DOHH2 (cell line): ENCODE measurements around the gene FRY.

Experiments
- H3F3A ChIP-seq: fragments of 200-600 bp; sonication (generic), shearing (Covaris generic); 2 replicates; pipeline ENCODE4 v1.6.0; 2016; ENCODE audit warnings: antibody characterized with exemption, mild to moderate bottlenecking; ENCODE audit not compliant: control insufficient read depth, insufficient read depth
- H3K27ac ChIP-seq: fragments of 200-600 bp; sonication (generic); 2 replicates; pipeline ENCODE4 v1.5.1; 2014; ENCODE audit warnings: low read depth, mild to moderate bottlenecking, low read length, moderate library complexity
- H3K27me3 ChIP-seq: fragments of 200-600 bp; sonication (generic); 2 replicates; pipeline ENCODE4 v1.6.1; 2014; ENCODE audit warnings: mild to moderate bottlenecking, low read length, mixed read lengths; ENCODE audit not compliant: control insufficient read depth
- H3K36me3 ChIP-seq: fragments of 200-600 bp; sonication (generic); 2 replicates; pipeline ENCODE4 v1.6.1; 2014; ENCODE audit warnings: mild to moderate bottlenecking, low read length, moderate library complexity, mixed read lengths; ENCODE audit not compliant: control insufficient read depth
- H3K4me1 ChIP-seq: fragments of 200-600 bp; sonication (generic); 2 replicates; pipeline ENCODE4 v1.6.1; 2014; ENCODE audit warnings: mild to moderate bottlenecking, low read length, mixed read lengths; ENCODE audit not compliant: control insufficient read depth
- H3K4me2 ChIP-seq: fragments of 200-600 bp; sonication (generic); 2 replicates; pipeline ENCODE4 v1.6.0; 2014; ENCODE audit warnings: mild to moderate bottlenecking, low read length, moderate library complexity
- H3K4me3 ChIP-seq: fragments of 200-600 bp; sonication (generic); 2 replicates; pipeline ENCODE4 v1.5.1; 2014; ENCODE audit warnings: mild to moderate bottlenecking, low read length, mixed read lengths
- H3K79me2 ChIP-seq: fragments of 200-600 bp; sonication (generic); 2 replicates; pipeline ENCODE4 v1.6.1; 2014; ENCODE audit warnings: mild to moderate bottlenecking, low read length, mixed read lengths; ENCODE audit not compliant: control insufficient read depth
- H3K9me2 ChIP-seq: fragments of 200-600 bp; sonication (generic); replicated peaks from 2 replicates; pipeline ENCODE4 v1.6.1; 2014; ENCODE audit warnings: mild to moderate bottlenecking, low read length, mixed read lengths; ENCODE audit not compliant: control insufficient read depth
- H3K9me3 ChIP-seq: fragments of 200-600 bp; sonication (generic); 2 replicates; pipeline ENCODE4 v1.6.1; 2014; ENCODE audit warnings: antibody characterized with exemption, low read length, mixed read lengths; ENCODE audit not compliant: control insufficient read depth, insufficient read depth
- H4K20me1 ChIP-seq: fragments of 200-600 bp; sonication (generic); 2 replicates; pipeline ENCODE4 v1.6.0; 2014; ENCODE audit warnings: low read depth, mild to moderate bottlenecking, antibody characterized with exemption, low read length, moderate library complexity; ENCODE audit not compliant: control insufficient read depth, insufficient read depth
- CTCF ChIP-seq: fragments of 200-600 bp; sonication (generic); IDR thresholded peaks from one replicate; pipeline ENCODE4 v1.5.1; 2014; ENCODE audit warnings: antibody characterized with exemption, mild to moderate bottlenecking, low read depth, low read length; ENCODE audit not compliant: poor library complexity, severe bottlenecking
- EZH2phosphoT487 ChIP-seq: fragments of 200-600 bp; sonication (generic); IDR thresholded peaks from 2 replicates; pipeline ENCODE4 v1.6.1; 2017; ENCODE audit warnings: borderline replicate concordance, mild to moderate bottlenecking, antibody characterized with exemption, low read length, moderate library complexity, mixed read lengths

FRY gene

DNA sequence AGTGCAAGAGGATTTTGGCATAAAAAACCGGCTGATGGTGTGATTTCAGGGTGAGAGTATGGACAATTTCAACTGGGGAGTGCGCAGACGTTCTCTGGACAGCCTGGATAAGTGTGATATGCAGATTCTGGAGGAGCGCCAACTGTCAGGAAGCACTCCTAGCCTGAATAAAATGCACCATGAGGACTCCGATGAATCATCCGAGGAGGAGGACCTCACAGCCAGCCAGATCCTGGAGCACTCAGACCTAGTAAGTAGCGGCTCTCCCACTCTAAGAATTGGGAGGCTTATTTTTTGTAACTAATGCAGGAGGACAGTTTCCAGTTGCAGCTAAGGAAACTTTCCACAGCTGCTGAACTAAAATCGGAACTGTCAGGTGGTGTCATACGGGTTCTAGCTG is 230.0 kb downstream of the FRY start:
- Histone ChIP-seq H3K9me3 (no peaks in the 10 kb centered on the region), H3K4me1 (no peaks in the 10 kb centered on the region), H3K79me2 (no peaks in the 10 kb centered on the region), H3K9me2 (no peaks in the 10 kb centered on the region), H3F3A (no peaks in the 10 kb centered on the region), H4K20me1 (no peaks in the 10 kb centered on the region), H3K27ac (no peak overlapping the region), H3K4me2 (no peak overlapping the region), H3K4me3 (no peak overlapping the region), H3K27me3 (no peaks in the 10 kb centered on the region), H3K36me3 (peaks cover 44% of the 10 kb centered on the region)
- TF ChIP-seq EZH2phosphoT487: no peak
- no peak for TF ChIP-seq CTCF

- Histone ChIP-seq H3K9me3 (no peaks in the 10 kb centered on the region), H3K4me3 (no peak overlapping the region), H3K27ac (no peak overlapping the region), H3K4me1 (no peaks in the 10 kb centered on the region), H3K4me2 (no peak overlapping the region), H3K36me3 (peaks cover 49% of the 10 kb centered on the region), H3K9me2 (no peaks in the 10 kb centered on the region), H4K20me1 (no peaks in the 10 kb centered on the region), H3F3A (no peaks in the 10 kb centered on the region), H3K79me2 (no peaks in the 10 kb centered on the region), H3K27me3 (no peaks in the 10 kb centered on the region)
- TF ChIP-seq CTCF: no peak
- no peak for TF ChIP-seq EZH2phosphoT487
Measured at GRCh38 chr13:32262165-32262564, 230.6 kb downstream of the FRY start.

GRCh38 chr13:32262619-32263018 is 231.0 kb downstream of the FRY start:
- H3K9me3 ChIP-seq: no peaks in the 10 kb centered on the region
- H3K27me3 ChIP-seq: no peaks in the 10 kb centered on the region
- H4K20me1 ChIP-seq: no peaks in the 10 kb centered on the region
- TF ChIP-seq EZH2phosphoT487 (no peak), CTCF (no peak)
- H3K4me3 ChIP-seq: no peak overlapping the region
- H3K4me1 ChIP-seq: no peaks in the 10 kb centered on the region
- no peaks in the 10 kb centered on the region for H3K79me2 ChIP-seq
- H3K27ac ChIP-seq: no peak overlapping the region
- H3F3A ChIP-seq: no peaks in the 10 kb centered on the region
- no peak overlapping the region for H3K4me2 ChIP-seq
- no peaks in the 10 kb centered on the region for H3K9me2 ChIP-seq
- peaks cover 53% of the 10 kb centered on the region for H3K36me3 ChIP-seq

DNA sequence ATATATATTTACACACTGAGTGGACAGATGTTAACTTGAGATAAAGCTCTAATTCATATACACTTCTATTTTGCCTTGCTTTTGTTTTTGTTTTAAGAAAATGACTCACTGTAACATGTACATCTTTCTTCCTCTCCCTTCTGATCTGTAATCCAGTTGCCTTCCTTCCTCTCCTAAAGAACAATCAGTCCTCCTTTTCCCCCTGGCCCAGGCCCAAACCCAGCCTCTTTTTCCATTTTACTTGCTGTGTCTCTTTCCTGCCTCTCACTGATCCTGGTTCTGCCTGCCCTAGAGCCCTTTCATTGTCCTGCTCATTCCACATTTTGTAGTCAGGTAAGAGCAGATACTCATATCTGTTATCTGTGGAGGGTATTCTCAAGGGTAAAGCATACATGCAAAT is 232.8 kb downstream of the FRY start:
- Histone ChIP-seq H3K4me3 (no peak overlapping the region), H3K27me3 (no peaks in the 10 kb centered on the region), H3K27ac (no peak overlapping the region), H3K79me2 (no peaks in the 10 kb centered on the region), H3K4me2 (no peak overlapping the region), H3K9me2 (no peaks in the 10 kb centered on the region), H3K4me1 (no peaks in the 10 kb centered on the region), H3K36me3 (peaks cover 59% of the 10 kb centered on the region), H4K20me1 (no peaks in the 10 kb centered on the region), H3K9me3 (no peaks in the 10 kb centered on the region), H3F3A (no peaks in the 10 kb centered on the region)
- no peak for TF ChIP-seq EZH2phosphoT487
- no peak for TF ChIP-seq CTCF
